ENCODE measurements around the gene NEURL4. TPM values are rescaled to one million over a fixed set of nuclear protein-coding genes. Genes with fewer than 3 reads are reported as not detected.
A peak's percentile ranks its signal among the peaks of the same experiment; 100 is the strongest.

Gene NEURL4
- total and polyA plus RNA-seq, 2 donors (not counting 3 experiments of a cell fraction or from before 2014, with no cell fraction given) = 32.0 to 44.9 TPM

GRCh38 chr17:7313890-7314718, 15.0 kb downstream of the NEURL4 start:
- peak; percentile 40 for TF ChIP-seq POLR2AphosphoS5 (IDR thresholded peaks at IDR 0.05; ENCODE audit: insufficient read depth, low read depth, low read length)
- TF ChIP-seq POLR2A (IDR thresholded peaks at IDR 0.05; ENCODE audit: low read depth, low read length) = peak; percentile 30
- TF ChIP-seq FOS (IDR thresholded peaks at IDR 0.05; ENCODE audit: borderline replicate concordance, insufficient read depth, low read length) = no peak
- no peak for TF ChIP-seq GATA2 (IDR thresholded peaks at IDR 0.05; ENCODE audit: insufficient read depth, insufficient read length, low read depth, low read length)
- no peak for TF ChIP-seq CTCF (IDR thresholded peaks at IDR 0.05; ENCODE audit: extremely low read depth in 1 of 2, insufficient read depth in 1 of 2, low read depth in 1 of 2, low read length in 2 of 2)
- ChIA-PET POLR2A (interaction anchor here (1.0 kb wide), 1 partner anchor 15 kb away, joined by 3 read pairs; the partner anchor contains the start of gene NEURL4), CTCF (interaction anchor here (0.7 to 1.8 kb wide), 6 partner anchors 15 to 268 kb away, joined by 3 to 10 read pairs (median 4); partner anchors contain the start of genes NEURL4 and SLC2A4)
- no peak for FAIRE-seq
- Histone ChIP-seq H3K79me2 (ENCODE audit: control insufficient read depth, insufficient read depth, low read length) (peaks cover 32% of the 10 kb centered on the region), H3K4me1 (ENCODE audit: control insufficient read depth, extremely low read depth, insufficient read depth, low read length) (peaks cover 35% of the 10 kb centered on the region), H4K20me1 (replicated peaks; ENCODE audit: control insufficient read depth, extremely low read depth, insufficient read depth, low read length) (peaks cover 4% of the 10 kb centered on the region), H3K27me3 (ENCODE audit: control insufficient read depth in 2 of 2, insufficient read depth in 2 of 2, low read length in 2 of 2) (no peaks in the 10 kb centered on the region), H3K9me1 (replicated peaks; ENCODE audit: control insufficient read depth, extremely low read depth, insufficient read depth, low read length) (no peaks in the 10 kb centered on the region), H2AFZ (ENCODE audit: low read depth, low read length) (no peak overlapping the region), H3K9ac (replicated peaks; ENCODE audit: extremely low read depth, insufficient read depth, low read length) (peak overlapping the region; percentile 49), H3K4me2 (ENCODE audit: insufficient read depth, low read length) (peak overlapping the region; percentile 60), H3K4me3 (replicated peaks in 1 of 3; ENCODE audit: insufficient read depth in 1 of 3, low read depth in 1 of 3, low read length in 3 of 3) (peak overlapping the region in 2 of 3 experiments; percentile 64 to 87), H3K36me3 (ENCODE audit: control insufficient read depth in 2 of 2, extremely low read depth in 1 of 2, insufficient read depth in 2 of 2, low read length in 2 of 2) (peaks cover 33 to 51% of the 10 kb centered on the region in 2 experiments), H3K27ac (ENCODE audit: insufficient read depth, low read depth, low read length) (peak overlapping the region; percentile 65), H3K9me3 (replicated peaks; ENCODE audit: control insufficient read depth, insufficient read depth, low read length) (no peaks in the 10 kb centered on the region)
- BruUV-seq (replicated peaks) = TSS peak; percentile 48
- intact Hi-C loops (cut with micrococcal nuclease) = no loop called here
- dilution Hi-C loops (cut with MboI; ENCODE audit: extremely low pct_ligation_motif_present, low sequenced_read_pairs) = no loop called here
- no peak for DNase-seq (ENCODE audit: low read depth, low spot score)

Data from endothelial cell of umbilical vein (primary cell).